Type B pancreatic cell (in vitro differentiated cells): ENCODE results near the gene TBX15. TPM values are rescaled to one million over a fixed set of nuclear protein-coding genes. Genes with fewer than 3 reads are reported as not detected.

Source experiments
- DNase-seq: peaks from one replicate; pipeline ENCODE4 v3.0.0; 2021; ENCODE audit warnings: mixed read lengths; ENCODE audit not compliant: unreplicated experiment; ENCODE audit errors: extremely low spot score
- H3K27ac Mint-ChIP-seq: 2 replicates; pipeline ENCODE4 v1.8.0; 2021; ENCODE audit warnings: mild to moderate bottlenecking, mixed read lengths
- H3K27me3 Mint-ChIP-seq: 2 replicates; pipeline ENCODE4 v1.8.0; 2021; ENCODE audit warnings: mixed read lengths
- H3K36me3 Mint-ChIP-seq: 2 replicates; pipeline ENCODE4 v1.8.0; 2021; ENCODE audit warnings: mixed read lengths
- H3K4me1 Mint-ChIP-seq: one replicate; pipeline ENCODE4 v1.8.0; 2021; ENCODE audit warnings: mixed read lengths; ENCODE audit not compliant: unreplicated experiment
- H3K4me3 Mint-ChIP-seq: 2 replicates; pipeline ENCODE4 v1.8.0; 2021; ENCODE audit warnings: mild to moderate bottlenecking, mixed read lengths
- H3K9me3 Mint-ChIP-seq: 2 replicates; pipeline ENCODE4 v1.8.0; 2021; ENCODE audit warnings: mixed read lengths
- total RNA-seq: library from RNA; stranded (reverse); gene quantifications from 2 replicates; pipeline ENCODE4 v1.2.1, GENCODE V29; 2021; ENCODE audit warnings: low replicate concordance
- TF ChIP-seq, protein P1 (sequence below): fragments of 200-600 bp; sonication (generic); conservative IDR thresholded peaks from 2 replicates; pipeline ENCODE4 v1.5.0; 2021; ENCODE audit warnings: antibody characterized with exemption, mild to moderate bottlenecking

Gene TBX15
- total RNA-seq, 1 donor from 2014 or later: 8.5 TPM

DNA sequence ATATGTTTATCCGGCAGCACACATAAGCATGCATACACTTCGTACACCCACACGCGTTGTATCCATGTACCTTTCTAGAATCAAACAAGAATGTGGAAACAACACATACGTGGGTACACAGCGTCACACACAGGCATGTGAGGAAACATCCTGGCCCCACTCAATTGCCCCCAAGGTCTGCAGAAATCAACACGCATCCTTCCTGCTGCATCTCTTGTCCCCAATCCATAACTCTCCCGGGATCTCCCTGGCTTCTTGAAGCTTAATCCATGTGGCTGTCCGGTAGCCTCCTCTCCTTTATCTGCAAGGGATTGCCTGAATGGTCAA lies 5.5 kb upstream of the TBX15 start:
- peak overlapping the region; percentile 52 for H3K4me3 Mint-ChIP-seq
- H3K9me3 Mint-ChIP-seq: peaks cover 5% of the 10 kb centered on the region
- TF ChIP-seq, protein P1, sequence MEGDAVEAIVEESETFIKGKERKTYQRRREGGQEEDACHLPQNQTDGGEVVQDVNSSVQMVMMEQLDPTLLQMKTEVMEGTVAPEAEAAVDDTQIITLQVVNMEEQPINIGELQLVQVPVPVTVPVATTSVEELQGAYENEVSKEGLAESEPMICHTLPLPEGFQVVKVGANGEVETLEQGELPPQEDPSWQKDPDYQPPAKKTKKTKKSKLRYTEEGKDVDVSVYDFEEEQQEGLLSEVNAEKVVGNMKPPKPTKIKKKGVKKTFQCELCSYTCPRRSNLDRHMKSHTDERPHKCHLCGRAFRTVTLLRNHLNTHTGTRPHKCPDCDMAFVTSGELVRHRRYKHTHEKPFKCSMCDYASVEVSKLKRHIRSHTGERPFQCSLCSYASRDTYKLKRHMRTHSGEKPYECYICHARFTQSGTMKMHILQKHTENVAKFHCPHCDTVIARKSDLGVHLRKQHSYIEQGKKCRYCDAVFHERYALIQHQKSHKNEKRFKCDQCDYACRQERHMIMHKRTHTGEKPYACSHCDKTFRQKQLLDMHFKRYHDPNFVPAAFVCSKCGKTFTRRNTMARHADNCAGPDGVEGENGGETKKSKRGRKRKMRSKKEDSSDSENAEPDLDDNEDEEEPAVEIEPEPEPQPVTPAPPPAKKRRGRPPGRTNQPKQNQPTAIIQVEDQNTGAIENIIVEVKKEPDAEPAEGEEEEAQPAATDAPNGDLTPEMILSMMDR: no peak

DNA sequence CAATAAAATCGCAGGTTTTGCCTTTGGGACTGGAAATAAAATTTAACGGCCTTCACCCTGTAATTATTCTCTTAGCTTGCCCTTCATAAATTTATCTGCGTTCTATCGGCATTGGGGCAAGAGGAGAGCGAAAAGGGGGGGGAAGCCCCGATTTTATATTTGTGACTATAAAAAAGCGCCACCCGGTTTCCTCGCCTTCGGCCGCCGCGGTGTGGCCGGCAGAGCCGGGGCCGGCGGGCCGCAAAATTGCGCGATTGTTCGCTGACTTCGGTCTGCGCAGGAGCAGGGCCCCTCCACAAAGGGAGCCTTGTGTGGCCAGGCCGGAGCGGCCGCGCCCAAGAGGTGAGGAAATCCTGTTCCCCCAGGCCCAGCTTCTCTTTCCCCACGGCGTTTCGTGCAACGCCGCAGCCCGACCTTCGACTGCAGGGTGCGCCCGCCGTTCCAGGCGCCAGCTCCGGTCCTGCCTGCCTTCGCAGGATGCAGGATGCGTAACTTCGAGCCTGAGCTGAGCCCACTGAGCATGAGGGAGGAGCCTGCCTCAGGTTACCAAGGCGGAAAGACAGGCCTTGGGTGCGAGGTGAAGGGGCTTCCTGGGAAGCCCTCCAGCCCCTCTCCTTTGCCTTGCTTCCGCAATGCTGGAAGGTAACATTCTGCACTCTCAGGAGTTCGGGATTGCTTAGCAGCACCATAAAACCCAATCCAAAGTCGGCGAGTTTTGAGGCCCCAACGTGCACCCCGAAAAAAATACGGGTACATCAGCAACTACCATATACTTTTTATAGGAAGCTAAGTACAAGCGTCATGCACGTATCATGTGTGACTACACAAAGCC lies 4.9 kb upstream of the TBX15 start:
- DNase-seq: no peak
- Mint-ChIP-seq H3K4me1 (peaks cover 26% of the 10 kb centered on the region), H3K36me3 (peaks cover 3% of the 10 kb centered on the region), H3K9me3 (peaks cover 5% of the 10 kb centered on the region), H3K27ac (no peak overlapping the region), H3K27me3 (peaks cover 95% of the 10 kb centered on the region), H3K4me3 (no peak overlapping the region)
- TF ChIP-seq, protein P1: no peak

More for the DNA sequence above, 5.5 kb upstream of the TBX15 start:
- no peak for DNase-seq
- H3K27me3 Mint-ChIP-seq: peaks cover 95% of the 10 kb centered on the region
- peak overlapping the region; percentile 65 for H3K27ac Mint-ChIP-seq
- peaks cover 3% of the 10 kb centered on the region for H3K36me3 Mint-ChIP-seq
- H3K4me1 Mint-ChIP-seq: peaks cover 24% of the 10 kb centered on the region

DNA sequence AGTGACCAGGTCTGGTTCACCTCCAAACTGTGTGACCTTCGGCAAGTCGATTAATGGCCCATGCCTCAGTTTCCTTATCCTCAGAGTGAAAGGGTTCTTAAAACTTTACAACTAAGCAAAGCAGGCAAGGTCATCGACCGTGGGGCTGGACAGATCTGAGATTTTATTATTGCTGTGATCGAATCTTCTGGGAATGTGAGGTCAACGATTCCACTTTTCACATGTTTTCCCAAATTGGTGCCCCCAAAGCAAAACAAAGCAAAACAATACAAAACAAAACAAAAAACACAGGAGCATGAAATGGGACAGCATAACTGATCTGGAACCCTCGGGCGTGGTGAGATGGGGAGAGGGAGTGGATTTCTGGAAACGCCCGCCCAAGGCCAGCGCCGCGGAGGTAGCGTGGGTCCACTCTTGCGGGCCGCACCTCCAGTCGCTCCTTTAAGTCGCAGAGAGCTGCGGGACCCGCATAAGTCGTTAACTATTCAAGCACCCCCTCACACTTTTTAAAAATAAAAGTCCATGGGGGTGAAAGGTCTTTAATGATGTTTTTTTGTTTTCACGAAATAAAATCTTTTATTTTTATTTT lies 4.2 kb upstream of the TBX15 start:
- Mint-ChIP-seq H3K9me3 (peaks cover 5% of the 10 kb centered on the region), H3K36me3 (peaks cover 3% of the 10 kb centered on the region), H3K4me1 (peaks cover 26% of the 10 kb centered on the region), H3K27ac (no peak overlapping the region), H3K4me3 (peak overlapping the region; percentile 27), H3K27me3 (peaks cover 96% of the 10 kb centered on the region)
- no peak for DNase-seq
- TF ChIP-seq, protein P1: no peak

DNA sequence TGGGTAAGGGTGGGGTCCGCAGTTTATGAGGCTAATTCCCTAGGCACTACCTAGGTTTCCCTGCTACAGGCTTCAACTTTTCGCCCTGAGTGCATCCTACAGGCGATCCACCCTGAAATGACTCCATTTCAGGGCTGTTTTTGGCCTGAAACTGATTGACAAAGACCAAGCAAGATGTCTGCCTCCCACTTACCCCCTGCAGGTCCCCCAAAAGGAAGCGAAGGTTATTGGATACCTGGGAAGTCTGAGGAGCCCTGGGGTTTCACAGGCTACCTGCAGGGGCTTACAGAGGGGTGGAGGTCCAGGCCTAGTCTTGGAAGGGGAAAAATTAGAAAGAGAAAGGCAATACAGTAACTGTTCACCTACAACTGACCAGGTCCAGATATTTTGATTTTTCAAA lies 3.3 kb upstream of the TBX15 start:
- H3K36me3 Mint-ChIP-seq: peaks cover 3% of the 10 kb centered on the region
- peaks cover 97% of the 10 kb centered on the region for H3K27me3 Mint-ChIP-seq
- H3K4me1 Mint-ChIP-seq: peaks cover 26% of the 10 kb centered on the region
- TF ChIP-seq, protein P1: no peak
- peak overlapping the region; percentile 13 for H3K27ac Mint-ChIP-seq
- H3K9me3 Mint-ChIP-seq: peaks cover 5% of the 10 kb centered on the region
- no peak for DNase-seq
- peak overlapping the region; percentile 14 for H3K4me3 Mint-ChIP-seq

DNA sequence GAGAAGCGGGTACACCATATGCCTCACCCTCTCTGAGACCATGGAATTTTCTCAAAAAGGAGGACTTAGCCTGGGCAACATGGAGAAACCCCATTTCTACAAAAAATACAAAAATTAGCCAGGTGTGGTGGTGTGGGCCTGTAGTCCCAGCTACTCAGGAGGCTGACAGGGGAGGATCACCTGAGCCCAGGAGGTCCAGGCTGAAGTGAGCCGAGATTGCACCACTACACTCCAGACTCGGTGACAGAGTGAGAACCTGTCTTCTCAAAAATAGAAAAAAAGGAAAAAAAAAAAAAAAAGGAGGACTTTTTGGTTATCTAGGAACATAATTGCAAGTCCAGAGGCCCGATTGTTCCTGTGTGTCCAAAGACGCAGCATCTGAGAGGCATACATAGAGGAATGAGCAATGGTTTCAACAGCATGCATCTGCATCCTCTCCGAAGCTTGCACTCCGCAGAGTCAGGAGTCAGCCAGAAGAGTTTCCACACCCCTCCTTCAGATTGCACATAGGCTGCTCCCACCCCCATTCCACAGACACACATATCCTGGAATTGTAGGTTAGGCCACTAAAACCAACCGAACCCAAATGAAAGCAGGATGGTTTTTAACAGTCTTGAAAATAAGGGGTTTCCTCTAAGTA lies 2.5 kb upstream of the TBX15 start:
- peak overlapping the region; percentile 27 for H3K4me3 Mint-ChIP-seq
- peaks cover 97% of the 10 kb centered on the region for H3K27me3 Mint-ChIP-seq
- no peak for DNase-seq
- H3K4me1 Mint-ChIP-seq: peaks cover 26% of the 10 kb centered on the region
- TF ChIP-seq, protein P1: no peak
- peak overlapping the region; percentile 13 for H3K27ac Mint-ChIP-seq
- H3K9me3 Mint-ChIP-seq: peaks cover 5% of the 10 kb centered on the region
- H3K36me3 Mint-ChIP-seq: peaks cover 3% of the 10 kb centered on the region
